HG02870 (cell line): ENCODE measurements around the gene NANOS1.

Experiments
- ATAC-seq: cut with Tn5 transposase; IDR thresholded peaks from one replicate; pipeline ENCODE4 v1.9.1; 2021; ENCODE audit warnings: mild to moderate bottlenecking, moderate library complexity; ENCODE audit not compliant: unreplicated experiment

The NANOS1 gene

DNA sequence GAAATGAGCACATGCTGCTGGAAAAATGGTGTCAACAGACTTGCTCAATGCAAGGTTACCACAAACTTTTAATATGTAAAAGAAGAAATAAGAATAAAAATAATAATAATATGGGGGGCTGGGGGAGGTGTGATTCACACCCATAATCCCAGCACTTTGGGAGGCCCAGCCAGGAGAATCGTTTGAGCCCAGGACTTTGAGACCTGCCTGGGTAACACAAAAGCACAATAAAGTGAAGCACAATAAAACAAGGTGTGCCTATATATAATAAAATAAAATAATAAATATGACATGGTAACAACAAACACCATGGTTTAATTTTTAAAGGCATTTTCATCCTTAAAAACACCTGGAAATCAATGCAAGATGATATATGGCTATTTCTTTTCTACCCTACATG is 26.0 kb downstream of the NANOS1 start:
- ATAC-seq: no peak

DNA sequence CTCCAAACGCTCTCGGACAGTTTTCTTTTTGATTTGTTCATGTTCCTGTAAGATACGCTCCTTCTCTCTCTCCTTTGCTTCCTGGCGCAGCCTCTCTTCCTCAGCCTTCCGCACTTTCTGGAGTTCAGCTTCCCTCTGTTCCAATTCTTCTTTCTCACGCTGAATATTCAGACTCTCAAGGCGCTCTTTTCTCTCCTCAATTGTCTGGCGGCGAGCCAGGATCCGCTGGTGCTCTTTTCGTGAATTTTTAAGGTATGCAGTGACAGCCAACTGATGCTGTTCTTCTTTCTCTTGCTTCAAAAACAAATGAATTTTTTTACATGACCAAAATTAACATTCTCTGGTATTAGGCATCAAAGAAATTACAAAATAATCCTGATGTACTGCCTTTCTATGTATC is 28.5 kb downstream of the NANOS1 start:
- ATAC-seq: no peak

DNA sequence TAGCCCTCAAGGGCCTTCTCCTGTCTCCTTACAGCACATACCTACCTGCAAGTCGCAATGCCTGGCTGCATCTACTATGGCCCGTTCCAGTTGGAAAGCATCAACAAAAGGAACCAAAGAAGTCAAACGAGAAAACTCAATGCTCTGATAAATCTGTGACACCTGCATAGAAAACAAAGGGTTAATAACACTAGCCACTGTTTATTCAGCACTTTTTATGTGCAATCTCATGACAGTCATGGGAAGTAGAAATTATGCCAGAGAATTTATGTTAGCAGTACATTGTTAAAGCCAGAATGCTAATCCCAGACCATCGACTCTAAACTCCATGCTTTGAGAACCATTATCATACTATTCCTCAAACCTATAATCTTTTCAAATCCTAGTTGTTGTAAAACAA is 30.0 kb downstream of the NANOS1 start:
- ATAC-seq: no peak

DNA sequence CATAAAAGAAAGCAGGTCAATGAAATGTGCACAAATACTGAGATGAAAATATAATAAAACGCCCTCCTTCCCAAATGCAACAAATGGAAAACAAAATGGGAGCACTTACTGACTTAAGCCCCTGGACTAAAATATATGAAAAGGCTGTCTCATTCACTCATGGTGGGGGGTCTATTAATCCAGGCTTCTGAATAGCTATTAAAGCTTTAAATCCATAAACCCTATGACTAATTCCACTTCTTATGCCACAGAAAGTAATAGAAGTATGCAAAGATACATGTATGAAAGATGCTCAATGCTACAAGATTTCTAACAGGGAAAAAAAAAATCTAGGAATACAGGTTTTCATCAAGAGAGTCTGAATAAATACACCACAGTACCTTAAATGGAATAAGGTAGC is 30.6 kb downstream of the NANOS1 start:
- no peak for ATAC-seq

DNA sequence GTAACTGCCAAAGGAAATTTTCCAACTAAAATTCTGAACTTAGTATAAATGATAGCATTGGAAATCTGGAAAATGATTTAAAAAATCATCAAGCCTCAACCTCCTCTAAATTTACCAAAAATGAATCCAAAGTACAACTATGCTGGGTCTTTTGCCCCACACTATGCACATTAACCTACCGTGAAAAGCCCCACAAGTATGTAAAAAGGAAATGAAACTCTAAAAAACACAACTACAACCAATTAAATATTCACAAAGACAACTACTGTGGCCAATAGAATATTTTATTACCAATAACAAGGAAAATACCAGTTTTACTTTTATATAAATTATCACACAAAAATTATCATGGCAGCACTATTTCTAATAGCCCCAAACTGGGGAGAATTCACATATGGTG is 31.8 kb downstream of the NANOS1 start:
- ATAC-seq: no peak

DNA sequence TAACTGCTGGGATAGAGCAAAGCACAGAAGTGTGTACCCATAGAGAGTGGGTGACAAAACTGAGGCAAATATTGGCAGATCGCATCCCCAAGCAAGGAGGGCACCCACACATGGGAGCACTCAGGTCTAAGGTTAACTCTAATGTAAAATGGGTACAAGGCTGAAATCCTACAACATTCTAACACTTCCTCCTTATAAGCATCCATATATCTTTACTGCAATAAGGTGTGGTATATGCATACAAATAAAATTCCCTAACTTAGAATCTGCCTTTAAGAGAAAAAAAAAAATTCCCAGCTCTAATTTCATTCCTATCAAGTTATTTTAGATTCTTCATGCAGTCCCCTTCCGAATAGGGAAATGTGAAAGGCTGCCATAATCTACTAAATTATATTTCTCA is 32.4 kb downstream of the NANOS1 start:
- ATAC-seq: no peak

DNA sequence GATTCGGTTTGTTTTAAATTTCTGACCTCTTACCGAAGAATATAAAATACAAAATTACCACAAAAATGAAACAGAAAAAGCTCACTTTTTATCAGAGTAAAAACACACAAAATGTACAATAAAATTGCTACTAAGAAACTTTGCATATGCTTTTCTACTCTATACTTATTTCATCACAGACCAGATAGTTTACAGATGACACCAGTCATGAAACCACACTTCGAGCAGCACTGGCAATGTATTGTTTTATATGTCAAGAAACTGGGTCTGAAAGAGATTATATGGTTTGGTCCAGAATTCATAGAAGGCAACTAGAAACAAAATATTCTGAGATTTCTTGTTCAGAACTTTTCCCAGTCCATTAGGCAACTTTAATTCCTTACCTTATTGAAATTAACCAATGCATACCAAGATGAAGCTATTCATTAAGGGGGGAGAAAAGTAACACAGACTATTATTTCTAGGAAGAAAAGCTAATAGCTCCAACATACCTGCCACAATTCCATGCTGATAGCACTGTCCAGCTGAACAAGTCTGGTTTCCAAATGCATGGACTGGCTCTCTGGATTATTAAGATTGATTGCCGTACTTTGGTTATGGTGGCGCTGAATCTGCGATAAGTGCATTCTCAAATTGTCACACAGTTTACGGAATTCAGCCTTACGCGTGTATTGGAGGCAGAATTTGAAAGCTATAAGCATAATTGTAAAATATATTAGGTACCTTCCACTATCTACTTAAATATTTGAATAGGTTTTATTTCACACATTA is 41.1 kb downstream of the NANOS1 start:
- ATAC-seq: no peak

DNA sequence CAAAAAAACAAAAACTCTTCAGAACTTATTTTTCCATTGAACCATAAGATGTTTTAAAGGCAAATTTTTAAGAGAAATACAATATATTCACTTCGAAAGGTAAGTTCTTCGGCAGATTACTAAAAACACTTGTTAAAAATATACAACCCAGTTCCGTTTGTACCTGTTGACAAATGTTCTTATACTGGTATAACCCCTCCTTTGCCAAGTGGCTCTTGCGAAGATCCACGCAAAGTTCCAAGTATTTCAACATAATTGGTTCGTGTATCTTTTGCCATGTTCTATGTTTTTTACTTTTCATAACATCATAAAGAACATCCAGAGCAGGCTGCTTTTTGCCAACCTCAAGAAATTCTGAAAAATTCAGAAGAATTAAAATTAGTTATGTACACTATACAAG is 44.1 kb downstream of the NANOS1 start:
- no peak for ATAC-seq

DNA sequence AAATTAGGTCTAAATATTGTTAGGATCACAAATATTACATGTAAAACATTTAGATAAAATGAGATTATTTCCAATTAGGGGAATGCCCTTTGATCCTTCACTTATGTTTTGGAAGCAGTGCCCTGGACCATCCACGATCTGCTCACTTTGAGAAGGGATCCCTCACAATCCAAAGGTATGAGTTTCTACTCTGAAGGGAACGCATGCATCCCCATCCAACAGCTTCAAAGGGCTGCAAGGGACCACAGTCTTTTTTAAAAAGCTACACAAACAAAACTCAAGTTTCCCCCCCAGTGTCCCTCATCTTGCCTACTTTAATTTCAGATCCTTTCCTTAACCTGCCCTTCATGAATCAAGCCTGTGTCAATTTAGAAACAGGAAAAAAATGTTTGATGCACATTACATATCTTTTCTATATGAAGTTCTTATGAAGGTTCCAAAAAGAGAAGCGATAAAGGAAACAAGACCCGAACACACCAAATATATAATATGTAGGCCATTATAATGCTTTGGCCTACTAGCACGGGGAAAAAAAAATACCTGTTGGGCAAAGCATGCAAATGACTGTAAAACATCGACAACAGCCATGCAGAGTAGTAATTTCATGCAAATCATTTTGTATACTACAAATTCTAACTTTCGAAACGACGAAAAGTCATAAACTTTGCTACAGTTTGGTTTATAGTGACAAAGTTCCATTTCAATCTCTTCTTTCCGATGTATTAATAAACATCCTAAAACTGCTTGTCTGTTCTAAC is 49.1 kb downstream of the NANOS1 start:
- ATAC-seq: no peak

DNA sequence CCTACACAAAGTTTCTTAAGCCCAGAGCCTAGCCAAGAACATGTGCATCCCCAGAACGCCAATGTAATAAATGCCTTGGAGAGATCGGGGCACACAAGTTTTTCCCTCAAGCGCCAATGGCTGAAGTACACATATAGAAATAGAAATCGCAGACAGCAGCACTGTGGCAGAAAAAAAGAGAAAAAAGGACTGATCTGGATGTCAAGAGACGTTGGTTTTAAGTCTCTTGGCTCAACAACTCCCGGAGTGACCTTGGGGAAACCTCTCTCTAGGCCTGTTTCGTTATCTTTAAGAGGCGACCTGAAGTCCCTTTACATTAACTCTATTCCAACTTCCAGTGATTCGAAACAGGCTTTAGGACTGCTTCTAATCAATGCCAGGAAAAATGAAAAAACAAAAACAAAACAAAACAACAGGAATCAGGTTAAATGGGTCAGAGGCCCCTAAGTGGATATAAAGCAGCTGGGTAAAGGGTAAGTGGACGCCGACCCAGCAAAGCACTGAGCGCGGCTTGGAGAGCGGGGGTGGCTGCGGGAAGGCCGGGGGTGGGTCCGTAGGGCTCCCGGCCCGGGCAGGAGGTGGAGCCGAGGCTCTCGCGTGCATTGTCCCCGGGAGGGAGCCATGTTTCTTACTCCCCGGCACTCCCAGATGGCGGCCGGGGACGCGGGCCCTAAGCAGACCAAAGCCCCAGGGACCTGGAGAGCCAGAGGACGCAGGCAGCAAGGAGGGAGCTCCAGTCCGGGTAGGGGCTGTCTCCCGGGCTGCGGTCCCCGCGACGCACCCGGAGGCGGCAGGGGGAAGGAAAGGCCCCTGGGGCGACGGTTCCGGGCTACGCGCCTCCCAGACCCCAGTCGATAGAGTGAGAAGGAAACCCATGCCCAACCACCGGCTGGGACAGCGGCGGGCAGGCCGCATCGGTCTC is 50.3 kb downstream of the NANOS1 start:
- ATAC-seq: peak; percentile 53

DNA sequence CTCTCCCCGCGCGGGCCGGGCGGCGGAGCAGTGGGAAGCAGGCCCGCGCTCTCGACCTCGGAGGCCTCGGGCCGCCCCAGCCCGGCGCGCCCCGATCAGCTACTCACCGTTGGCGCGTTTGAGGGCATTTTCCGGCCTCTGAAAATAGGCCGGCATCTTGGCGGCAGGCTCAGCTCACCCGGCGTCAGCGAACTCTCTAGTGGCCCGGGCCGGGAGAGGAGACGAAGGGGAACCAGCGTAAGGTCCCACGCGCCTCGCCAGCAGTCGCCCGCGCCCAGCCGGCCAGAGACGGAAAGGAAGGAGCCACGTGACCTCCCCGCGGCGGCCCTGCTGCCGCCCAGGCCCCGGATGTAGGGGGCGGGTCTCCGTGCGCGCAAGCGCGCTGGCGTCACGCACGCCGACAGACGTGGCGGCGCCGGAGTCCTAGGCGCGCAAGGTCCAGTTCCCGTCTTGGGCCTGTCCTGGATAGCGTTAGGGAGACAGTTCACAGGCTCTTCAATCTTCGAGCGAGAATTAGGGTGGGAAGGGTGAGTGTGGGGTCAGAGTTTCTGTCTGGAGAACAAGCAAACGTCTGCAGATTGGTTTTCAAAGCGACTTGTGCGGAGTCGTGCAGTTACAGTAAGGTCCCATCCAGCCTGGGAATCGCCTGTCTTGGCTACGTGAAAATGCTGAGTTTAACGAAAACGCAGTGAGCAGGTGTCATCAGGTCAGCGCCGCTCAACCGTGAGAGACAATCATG is 51.2 kb downstream of the NANOS1 start, which contains the start of gene EIF3A:
Gene EIF3A, minus strand, starts transcription at position 297 of the 739 bp plus-strand sequence. Its CDS starts 141 bp downstream, at position 156.
- peak; percentile 73 for ATAC-seq
